H9 (cell line): ENCODE data around the gene VIPR2. TPM values are rescaled to one million over a fixed set of nuclear protein-coding genes. Genes with fewer than 3 reads are reported as not detected.

Experiments used
- DNase-seq: peaks from one replicate; pipeline ENCODE4 v3.0.0-alpha.2; 2017
- H2AFZ ChIP-seq: one replicate; pipeline ENCODE4 v1.6.1; 2013; ENCODE audit warnings: mild to moderate bottlenecking, low read length, control low read depth, moderate library complexity
- H2AK5ac ChIP-seq: 2 replicates; pipeline ENCODE4 v1.6.1; 2013; ENCODE audit warnings: low read length, control low read depth, mixed read lengths; ENCODE audit not compliant: insufficient read length
- H2BK120ac ChIP-seq: one replicate; pipeline ENCODE4 v1.6.1; 2013; ENCODE audit warnings: low read depth, mild to moderate bottlenecking, low read length, control low read depth, inconsistent platforms; ENCODE audit not compliant: poor library complexity, severe bottlenecking
- H2BK12ac ChIP-seq: 2 replicates; pipeline ENCODE4 v1.6.1; 2013; ENCODE audit warnings: low read length, control low read depth, mixed read lengths, low read depth; ENCODE audit not compliant: insufficient read length
- H2BK15ac ChIP-seq: 2 replicates; pipeline ENCODE4 v1.6.1; 2013; ENCODE audit warnings: low read depth, low read length, control low read depth
- H2BK20ac ChIP-seq: one replicate; pipeline ENCODE4 v1.6.1; 2013; ENCODE audit warnings: low read depth, mild to moderate bottlenecking, low read length, control low read depth, inconsistent platforms; ENCODE audit not compliant: poor library complexity, severe bottlenecking
- H2BK5ac ChIP-seq: 2 replicates; pipeline ENCODE4 v1.6.1; 2013; ENCODE audit warnings: low read length, control low read depth, mixed read lengths; ENCODE audit not compliant: insufficient read length
- H3K14ac ChIP-seq: 2 replicates; pipeline ENCODE4 v1.6.1; 2013; ENCODE audit warnings: low read length, control low read depth; ENCODE audit not compliant: insufficient read depth
- H3K18ac ChIP-seq: 2 replicates; pipeline ENCODE4 v1.6.1; 2013; ENCODE audit warnings: low read depth, mild to moderate bottlenecking, mixed read lengths, low read length, control low read depth; ENCODE audit not compliant: insufficient read length
- H3K23ac ChIP-seq: 2 replicates; pipeline ENCODE4 v1.6.1; 2013; ENCODE audit warnings: low read length, control low read depth, mixed read lengths, low read depth; ENCODE audit not compliant: insufficient read length
- H3K23me2 ChIP-seq: 2 replicates; pipeline ENCODE4 v1.6.1; 2013; ENCODE audit warnings: low read depth, mild to moderate bottlenecking, mixed read lengths, low read length, control low read depth; ENCODE audit not compliant: insufficient read length, poor library complexity, severe bottlenecking
- H3K27ac ChIP-seq: 2 replicates; pipeline ENCODE4 v1.5.1; 2013; ENCODE audit warnings: low read length, control low read depth, mixed read lengths, low read depth; ENCODE audit not compliant: insufficient read length
- H3K27me3 ChIP-seq: 2 replicates; pipeline ENCODE4 v1.6.1; 2013; ENCODE audit warnings: low read length, control low read depth, inconsistent platforms; ENCODE audit not compliant: insufficient read depth
- H3K4ac ChIP-seq: 2 replicates; pipeline ENCODE4 v1.6.1; 2013; ENCODE audit warnings: low read depth, mild to moderate bottlenecking, control low read depth, inconsistent platforms, low read length, moderate library complexity
- H3K4me1 ChIP-seq: 2 replicates; pipeline ENCODE4 v1.6.1; 2013; ENCODE audit warnings: low read length, control low read depth, inconsistent platforms; ENCODE audit not compliant: insufficient read depth
- H3K4me2 ChIP-seq: 2 replicates; pipeline ENCODE4 v1.6.1; 2013; ENCODE audit warnings: low read length, control low read depth, mixed read lengths; ENCODE audit not compliant: insufficient read length, insufficient read depth
- H3K56ac ChIP-seq: 2 replicates; pipeline ENCODE4 v1.6.1; 2013; ENCODE audit warnings: low read depth, mild to moderate bottlenecking, mixed read lengths, low read length, control low read depth; ENCODE audit not compliant: insufficient read length
- H3K79me1 ChIP-seq: 2 replicates; pipeline ENCODE4 v1.6.1; 2013; ENCODE audit warnings: low read depth, mild to moderate bottlenecking, moderate library complexity, low read length, control low read depth, inconsistent platforms; ENCODE audit not compliant: insufficient read depth, poor library complexity, severe bottlenecking
- H3K79me2 ChIP-seq: 2 replicates; pipeline ENCODE4 v1.6.1; 2013; ENCODE audit warnings: low read length, control low read depth, inconsistent platforms; ENCODE audit not compliant: insufficient read depth
- H3K9ac ChIP-seq: 2 replicates; pipeline ENCODE4 v1.6.1; 2013; ENCODE audit warnings: low read length, control low read depth, mixed read lengths; ENCODE audit not compliant: insufficient read length; ENCODE audit errors: extremely low read depth
- H3K9me3 ChIP-seq: one replicate; pipeline ENCODE4 v1.6.1; 2013; ENCODE audit warnings: low read depth, low read length, inconsistent platforms; ENCODE audit not compliant: control insufficient read depth
- H3T11ph ChIP-seq: one replicate; pipeline ENCODE4 v1.6.1; 2013; ENCODE audit warnings: mild to moderate bottlenecking, low read length, control low read depth, inconsistent platforms
- H4K20me1 ChIP-seq: one replicate; pipeline ENCODE4 v1.6.1; 2013; ENCODE audit not compliant: control insufficient read depth, insufficient read length, insufficient read depth
- H4K5ac ChIP-seq: 2 replicates; pipeline ENCODE4 v1.6.1; 2013; ENCODE audit warnings: low read depth, mild to moderate bottlenecking, mixed read lengths, low read length, control low read depth; ENCODE audit not compliant: insufficient read length
- H4K8ac ChIP-seq: replicated peaks from 2 replicates; pipeline ENCODE4 v1.6.1; 2013; ENCODE audit warnings: low read length, control low read depth, mixed read lengths, low read depth; ENCODE audit not compliant: insufficient read length
- H4K91ac ChIP-seq: 2 replicates; pipeline ENCODE4 v1.6.1; 2013; ENCODE audit warnings: low read depth, mild to moderate bottlenecking, moderate library complexity, mixed read lengths, low read length, control low read depth; ENCODE audit not compliant: insufficient read length
- H3K27ac Mint-ChIP-seq, 3 experiments: 2 replicates in 2 of 3; 3 replicates in 1 of 3; pipeline ENCODE4 v1.8.0; 2020 to 2021; ENCODE audit warnings: mixed read lengths in 3 of 3, mild to moderate bottlenecking in 1 of 3, moderate library complexity in 1 of 3
- H3K27me3 Mint-ChIP-seq: 2 replicates; pipeline ENCODE4 v1.8.0; 2021; ENCODE audit warnings: low read depth, mild to moderate bottlenecking, moderate library complexity, mixed read lengths
- H3K36me3 Mint-ChIP-seq, 3 experiments: 2 replicates in 2 of 3; 3 replicates in 1 of 3; pipeline ENCODE4 v1.8.0; 2020 to 2021; ENCODE audit warnings: low read depth in 3 of 3, mixed read lengths in 3 of 3; ENCODE audit not compliant: insufficient read depth in 1 of 3
- H3K4me1 Mint-ChIP-seq, 2 experiments: 2 replicates each; pipeline ENCODE4 v1.8.0; 2020; ENCODE audit warnings: mixed read lengths in 2 of 2
- H3K4me3 Mint-ChIP-seq, 2 experiments: 2 replicates in 1 of 2; 3 replicates in 1 of 2; pipeline ENCODE4 v1.8.0; 2020 to 2021; ENCODE audit warnings: mild to moderate bottlenecking in 2 of 2, mixed read lengths in 2 of 2, moderate library complexity in 1 of 2
- H3K9me3 Mint-ChIP-seq, 2 experiments: 2 replicates in 1 of 2; 3 replicates in 1 of 2; pipeline ENCODE4 v1.8.0; 2020; ENCODE audit warnings: mild to moderate bottlenecking in 2 of 2, mixed read lengths in 2 of 2, moderate library complexity in 1 of 2
- WGBS: extraction: QIAGEN DNeasy Blood & Tissue Kit; methylation state at CpG from one replicate; pipeline ENCODE4 v1.1.7; 2013; ENCODE audit warnings: missing lambda C conversion rate, low lambda C conversion rate, mixed read lengths; ENCODE audit not compliant: insufficient read length; ENCODE audit errors: extremely low coverage; 5-methylcytosine and 5-hydroxymethylcytosine counted together
- total RNA-seq: library from RNA; stranded (reverse); gene quantifications from 2 replicates; pipeline ENCODE4 v1.2.1, GENCODE V29; 2021
- TF ChIP-seq, protein P1 (sequence below): fragments of 200-600 bp; sonication (generic); conservative IDR thresholded peaks from 3 replicates; pipeline ENCODE4 v1.8.0; 2021; ENCODE audit warnings: antibody characterized with exemption, mild to moderate bottlenecking

Gene VIPR2
- total RNA-seq, 1 experiment from 2014 or later, result 1.6 TPM

DNA sequence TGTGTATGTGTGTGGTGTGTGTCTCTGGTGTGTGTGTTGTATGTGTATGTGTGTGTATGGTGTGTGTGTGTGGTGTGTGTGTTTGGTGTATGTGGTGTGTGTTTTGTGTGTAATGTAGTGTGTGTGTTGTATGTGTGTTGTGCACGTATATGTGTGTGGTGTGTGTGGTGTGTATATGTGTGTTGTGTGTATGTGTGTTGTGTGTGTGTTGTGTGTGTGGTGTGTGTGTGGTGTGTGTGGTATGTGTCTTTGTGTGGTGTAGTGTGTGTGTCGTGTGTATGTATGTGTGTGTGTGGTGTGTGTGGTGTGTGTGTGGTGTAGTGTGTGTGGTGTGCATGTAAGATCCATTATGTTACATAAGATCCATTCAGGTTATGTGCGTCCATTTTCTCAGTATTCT is 21.9 kb upstream of the VIPR2 start:
- Histone ChIP-seq H2AK5ac (no peak overlapping the region), H3K79me2 (no peaks in the 10 kb centered on the region), H3K18ac (no peak overlapping the region), H3K79me1 (no peaks in the 10 kb centered on the region), H3K27me3 (no peaks in the 10 kb centered on the region), H4K8ac (no peak overlapping the region), H3K27ac (no peak overlapping the region), H2AFZ (no peak overlapping the region), H3K9me3 (no peaks in the 10 kb centered on the region), H3K23ac (no peak overlapping the region), H3K4ac (no peak overlapping the region), H4K20me1 (peaks cover 2% of the 10 kb centered on the region), H2BK12ac (no peak overlapping the region), H3K9ac (no peak overlapping the region), H4K5ac (no peak overlapping the region), H3K4me1 (no peaks in the 10 kb centered on the region), H3K4me2 (no peak overlapping the region), H2BK20ac (no peak overlapping the region), H2BK5ac (no peak overlapping the region), H3K56ac (no peak overlapping the region), H3K23me2 (no peaks in the 10 kb centered on the region), H3K14ac (no peak overlapping the region), H2BK120ac (no peak overlapping the region), H4K91ac (no peak overlapping the region), H3T11ph (no peak overlapping the region), H2BK15ac (no peak overlapping the region)
- H3K9me3 Mint-ChIP-seq, result peaks cover 0 to 40% of the 10 kb centered on the region in 2 experiments; a peak in 2 of 5 replicates
- peaks cover 0 to 10% (median 0%) of the 10 kb centered on the region in 3 experiments; a peak in 2 of 7 replicates for H3K36me3 Mint-ChIP-seq
- peaks cover 4% of the 10 kb centered on the region for H3K27me3 Mint-ChIP-seq
- WGBS, result no CpG with 5 or more reads among the region's 3 CpGs
- no peak for DNase-seq
- no peaks in the 10 kb centered on the region for H3K4me1 Mint-ChIP-seq
- H3K4me3 Mint-ChIP-seq, result no peak overlapping the region
- no peak overlapping the region for H3K27ac Mint-ChIP-seq
- TF ChIP-seq, protein P1, sequence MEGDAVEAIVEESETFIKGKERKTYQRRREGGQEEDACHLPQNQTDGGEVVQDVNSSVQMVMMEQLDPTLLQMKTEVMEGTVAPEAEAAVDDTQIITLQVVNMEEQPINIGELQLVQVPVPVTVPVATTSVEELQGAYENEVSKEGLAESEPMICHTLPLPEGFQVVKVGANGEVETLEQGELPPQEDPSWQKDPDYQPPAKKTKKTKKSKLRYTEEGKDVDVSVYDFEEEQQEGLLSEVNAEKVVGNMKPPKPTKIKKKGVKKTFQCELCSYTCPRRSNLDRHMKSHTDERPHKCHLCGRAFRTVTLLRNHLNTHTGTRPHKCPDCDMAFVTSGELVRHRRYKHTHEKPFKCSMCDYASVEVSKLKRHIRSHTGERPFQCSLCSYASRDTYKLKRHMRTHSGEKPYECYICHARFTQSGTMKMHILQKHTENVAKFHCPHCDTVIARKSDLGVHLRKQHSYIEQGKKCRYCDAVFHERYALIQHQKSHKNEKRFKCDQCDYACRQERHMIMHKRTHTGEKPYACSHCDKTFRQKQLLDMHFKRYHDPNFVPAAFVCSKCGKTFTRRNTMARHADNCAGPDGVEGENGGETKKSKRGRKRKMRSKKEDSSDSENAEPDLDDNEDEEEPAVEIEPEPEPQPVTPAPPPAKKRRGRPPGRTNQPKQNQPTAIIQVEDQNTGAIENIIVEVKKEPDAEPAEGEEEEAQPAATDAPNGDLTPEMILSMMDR, result no peak
